ENCODE results near the gene FKBP10. TPM values are rescaled to one million over a fixed set of nuclear protein-coding genes. Genes with fewer than 3 reads are reported as not detected.
A peak's percentile ranks its signal among the peaks of the same experiment; 100 is the strongest.

Gene FKBP10
- total and polyA plus RNA-seq, 9 of the 15 experiments (the other 6 are each of a cell fraction or from before 2014, with no cell fraction given): 0.03 to 3.0 (median 1.4) TPM; not detected in 1

DNA sequence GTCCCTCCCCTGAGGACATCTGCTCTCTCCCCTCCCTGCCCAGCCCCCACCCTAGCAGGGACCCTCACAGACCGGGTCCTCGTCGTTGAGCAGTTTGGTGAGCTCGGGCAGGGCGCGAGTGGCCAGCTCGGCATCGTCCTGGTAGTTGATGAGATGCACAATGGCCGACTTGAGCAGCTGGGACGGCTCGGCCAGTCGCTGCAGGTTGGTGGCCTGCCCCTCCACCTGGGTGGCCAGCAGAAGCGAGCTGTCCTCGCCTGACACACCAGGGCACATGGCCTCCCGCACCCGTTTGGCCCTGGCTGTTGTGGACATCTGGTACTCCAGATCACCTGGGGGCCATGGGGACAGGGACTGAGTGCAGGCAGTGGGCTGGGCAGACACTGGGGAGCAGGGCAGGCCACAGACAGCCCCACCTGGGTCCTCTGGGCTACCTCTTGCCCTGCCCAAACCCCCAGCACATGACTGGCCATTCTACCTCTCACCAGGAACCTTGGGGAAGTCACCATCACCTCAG, 43.4 kb upstream of the FKBP10 start:
- CTCF ChIA-PET (ENCODE audit: low intra/inter-chr PET ratio): no interaction called here
- Histone ChIP-seq H3K4me1 (replicated peaks in 1 of 2; ENCODE audit: control insufficient read depth in 2 of 2, insufficient read depth in 2 of 2, low read length in 2 of 2) (peaks cover 0 to 18% of the 10 kb centered on the region in 2 experiments; a peak in 2 of 5 replicates), H3K9me3 (replicated peaks; ENCODE audit: control insufficient read depth, insufficient read depth, low read depth, low read length) (no peaks in the 10 kb centered on the region), H3K4me2 (ENCODE audit: insufficient read depth, low read length) (no peak overlapping the region), H2AFZ (ENCODE audit: low read depth, low read length) (no peak overlapping the region), H4K20me1 (replicated peaks; ENCODE audit: control insufficient read depth, insufficient read depth, low read length) (peaks cover 10% of the 10 kb centered on the region; the same call in 1 of the 2 replicates), H3K27ac (ENCODE audit: extremely low read depth, low read depth, low read length) (no peak overlapping the region), H3K9ac (ENCODE audit: insufficient read depth in 1 of 2, low read depth in 2 of 2, low read length in 2 of 2) (no peak overlapping the region), H3K9me1 (ENCODE audit: control insufficient read depth, insufficient read depth, low read length) (peaks cover 3% of the 10 kb centered on the region), H3K27me3 (ENCODE audit: control insufficient read depth in 2 of 2, insufficient read depth in 2 of 2, low read length in 2 of 2) (no peaks in the 10 kb centered on the region), H3K4me3 (no peak overlapping the region), H3K79me2 (ENCODE audit: control insufficient read depth, insufficient read depth, low read length) (peaks cover 12% of the 10 kb centered on the region), H3K36me3 (ENCODE audit: control insufficient read depth, insufficient read depth, low read length) (peaks cover 85% of the 10 kb centered on the region)
- ATAC-seq (no peak), FAIRE-seq (no peak), DNase-seq (ENCODE audit: extremely low read depth in 1 of 4, low spot score in 3 of 4) (peak in 1 of 4 experiments; percentile 23)
- TF ChIP-seq PRMT5 (CRISPR knock-in tag; IDR thresholded peaks at IDR 0.05): no peak
- TF ChIP-seq POLR3G (IDR thresholded peaks at IDR 0.05; ENCODE audit: extremely low read depth, insufficient read length, insufficient replicate concordance): no peak
- no peak for TF ChIP-seq ZNF717 (CRISPR knock-in tag; IDR thresholded peaks at IDR 0.05)
- TF ChIP-seq, protein P1, sequence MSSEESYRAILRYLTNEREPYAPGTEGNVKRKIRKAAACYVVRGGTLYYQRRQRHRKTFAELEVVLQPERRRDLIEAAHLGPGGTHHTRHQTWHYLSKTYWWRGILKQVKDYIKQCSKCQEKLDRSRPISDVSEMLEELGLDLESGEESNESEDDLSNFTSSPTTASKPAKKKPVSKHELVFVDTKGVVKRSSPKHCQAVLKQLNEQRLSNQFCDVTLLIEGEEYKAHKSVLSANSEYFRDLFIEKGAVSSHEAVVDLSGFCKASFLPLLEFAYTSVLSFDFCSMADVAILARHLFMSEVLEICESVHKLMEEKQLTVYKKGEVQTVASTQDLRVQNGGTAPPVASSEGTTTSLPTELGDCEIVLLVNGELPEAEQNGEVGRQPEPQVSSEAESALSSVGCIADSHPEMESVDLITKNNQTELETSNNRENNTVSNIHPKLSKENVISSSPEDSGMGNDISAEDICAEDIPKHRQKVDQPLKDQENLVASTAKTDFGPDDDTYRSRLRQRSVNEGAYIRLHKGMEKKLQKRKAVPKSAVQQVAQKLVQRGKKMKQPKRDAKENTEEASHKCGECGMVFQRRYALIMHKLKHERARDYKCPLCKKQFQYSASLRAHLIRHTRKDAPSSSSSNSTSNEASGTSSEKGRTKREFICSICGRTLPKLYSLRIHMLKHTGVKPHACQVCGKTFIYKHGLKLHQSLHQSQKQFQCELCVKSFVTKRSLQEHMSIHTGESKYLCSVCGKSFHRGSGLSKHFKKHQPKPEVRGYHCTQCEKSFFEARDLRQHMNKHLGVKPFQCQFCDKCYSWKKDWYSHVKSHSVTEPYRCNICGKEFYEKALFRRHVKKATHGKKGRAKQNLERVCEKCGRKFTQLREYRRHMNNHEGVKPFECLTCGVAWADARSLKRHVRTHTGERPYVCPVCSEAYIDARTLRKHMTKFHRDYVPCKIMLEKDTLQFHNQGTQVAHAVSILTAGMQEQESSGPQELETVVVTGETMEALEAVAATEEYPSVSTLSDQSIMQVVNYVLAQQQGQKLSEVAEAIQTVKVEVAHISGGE (CRISPR knock-in tag; IDR thresholded peaks at IDR 0.05): no peak
- no peak for TF ChIP-seq E2F3 (CRISPR knock-in tag; IDR thresholded peaks at IDR 0.05)
- TF ChIP-seq MAFF (IDR thresholded peaks at IDR 0.05; ENCODE audit: low read length): no peak
- TF ChIP-seq ZNF263 (CRISPR knock-in tag; IDR thresholded peaks at IDR 0.05; ENCODE audit: borderline replicate concordance): no peak
- no peak for TF ChIP-seq FOXK1 (CRISPR knock-in tag; IDR thresholded peaks at IDR 0.05; ENCODE audit: borderline replicate concordance)
- TF ChIP-seq, protein P2, sequence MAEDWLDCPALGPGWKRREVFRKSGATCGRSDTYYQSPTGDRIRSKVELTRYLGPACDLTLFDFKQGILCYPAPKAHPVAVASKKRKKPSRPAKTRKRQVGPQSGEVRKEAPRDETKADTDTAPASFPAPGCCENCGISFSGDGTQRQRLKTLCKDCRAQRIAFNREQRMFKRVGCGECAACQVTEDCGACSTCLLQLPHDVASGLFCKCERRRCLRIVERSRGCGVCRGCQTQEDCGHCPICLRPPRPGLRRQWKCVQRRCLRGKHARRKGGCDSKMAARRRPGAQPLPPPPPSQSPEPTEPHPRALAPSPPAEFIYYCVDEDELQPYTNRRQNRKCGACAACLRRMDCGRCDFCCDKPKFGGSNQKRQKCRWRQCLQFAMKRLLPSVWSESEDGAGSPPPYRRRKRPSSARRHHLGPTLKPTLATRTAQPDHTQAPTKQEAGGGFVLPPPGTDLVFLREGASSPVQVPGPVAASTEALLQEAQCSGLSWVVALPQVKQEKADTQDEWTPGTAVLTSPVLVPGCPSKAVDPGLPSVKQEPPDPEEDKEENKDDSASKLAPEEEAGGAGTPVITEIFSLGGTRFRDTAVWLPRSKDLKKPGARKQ (CRISPR knock-in tag; IDR thresholded peaks at IDR 0.05): no peak
- TF ChIP-seq, protein P3, sequence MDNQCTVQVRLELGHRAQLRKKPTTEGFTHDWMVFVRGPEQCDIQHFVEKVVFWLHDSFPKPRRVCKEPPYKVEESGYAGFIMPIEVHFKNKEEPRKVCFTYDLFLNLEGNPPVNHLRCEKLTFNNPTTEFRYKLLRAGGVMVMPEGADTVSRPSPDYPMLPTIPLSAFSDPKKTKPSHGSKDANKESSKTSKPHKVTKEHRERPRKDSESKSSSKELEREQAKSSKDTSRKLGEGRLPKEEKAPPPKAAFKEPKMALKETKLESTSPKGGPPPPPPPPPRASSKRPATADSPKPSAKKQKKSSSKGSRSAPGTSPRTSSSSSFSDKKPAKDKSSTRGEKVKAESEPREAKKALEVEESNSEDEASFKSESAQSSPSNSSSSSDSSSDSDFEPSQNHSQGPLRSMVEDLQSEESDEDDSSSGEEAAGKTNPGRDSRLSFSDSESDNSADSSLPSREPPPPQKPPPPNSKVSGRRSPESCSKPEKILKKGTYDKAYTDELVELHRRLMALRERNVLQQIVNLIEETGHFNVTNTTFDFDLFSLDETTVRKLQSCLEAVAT (IDR thresholded peaks at IDR 0.05): no peak
- TF ChIP-seq TCF7 (IDR thresholded peaks at IDR 0.05; ENCODE audit: borderline replicate concordance): no peak
- TF ChIP-seq ZNF778 (CRISPR knock-in tag; IDR thresholded peaks at IDR 0.05): no peak
- no peak for TF ChIP-seq SMARCB1 (IDR thresholded peaks at IDR 0.05; ENCODE audit: insufficient read length, low read depth)
- TF ChIP-seq SAFB (IDR thresholded peaks at IDR 0.05; ENCODE audit: borderline replicate concordance, low read depth, low read length): no peak
- no peak for TF ChIP-seq CREB1 (IDR thresholded peaks at IDR 0.05)
- TF ChIP-seq CREB1 (CRISPR knock-in tag; IDR thresholded peaks at IDR 0.05): no peak
- TF ChIP-seq ZNF146 (CRISPR knock-in tag; IDR thresholded peaks at IDR 0.05; ENCODE audit: unreplicated experiment): no peak
- POLR2A ChIA-PET: no interaction called here
- intact Hi-C loops (cut with micrococcal nuclease) (no loop called here), in situ Hi-C loops (cut with MboI) (no loop called here)
- 93% methylated on average over 14 of the region's 16 CpGs for WGBS (ENCODE audit: insufficient coverage, low coverage, missing lambda C conversion rate)
- BruUV-seq (replicated peaks): no TSS peak

All from K562 (cell line).